Cerebellar nuclear complex (tissue), 1 donor: ENCODE measurements around the gene CLDN6.
A peak's percentile ranks its signal among the peaks of the same experiment; 100 is the strongest.
"Not testable (repeated sequence)": the region's sequence is repeated elsewhere in the genome, so short reads cannot be mapped to it uniquely, and the experiment has no call there.

Experiments
- DNase-seq, 2 experiments: peaks; one replicate each; lab custom pipeline; 2025; lab: John Stamatoyannopoulos, UW

Gene CLDN6

GRCh38 chr16:3017794-3018506 is at the start of gene CLDN6:
Gene CLDN6 (minus strand): TSS chr16:3018183. CDS start chr16:3016021, 2,162 bp downstream.
- no peak for DNase-seq

- DNase-seq, result no peak
These were observed 48.4 kb upstream of the CLDN6 start for GRCh38 chr16:3066440-3066748.

GRCh38 chr16:3065742-3066439 is 47.9 kb upstream of the CLDN6 start:
- no peak for DNase-seq

GRCh38 chr16:3065069-3065741 is 47.2 kb upstream of the CLDN6 start, which contains the start of gene IL32:
Gene IL32 (plus strand): TSS chr16:3065640. CDS start chr16:3065812, 172 bp downstream.
- DNase-seq, result no peak

GRCh38 chr16:3063625-3064386 is 45.8 kb upstream of the CLDN6 start:
- no peak for DNase-seq

GRCh38 chr16:3062553-3062952 is 44.6 kb upstream of the CLDN6 start:
- DNase-seq, result no peak

GRCh38 chr16:3060339-3061127 is 42.5 kb upstream of the CLDN6 start:
- DNase-seq, result no peak

- no peak for DNase-seq
These were observed 41.8 kb upstream of the CLDN6 start for GRCh38 chr16:3059723-3060242.

- DNase-seq, result peak in 1 of 2 experiments; percentile 23
These were observed 41.2 kb upstream of the CLDN6 start for GRCh38 chr16:3059041-3059722.

GRCh38 chr16:3058139-3059030 is 40.4 kb upstream of the CLDN6 start:
- DNase-seq, result no peak

- no peak for DNase-seq
These were observed 39.5 kb upstream of the CLDN6 start for GRCh38 chr16:3057181-3058138.

- no peak for DNase-seq
These were observed 38.6 kb upstream of the CLDN6 start for GRCh38 chr16:3056336-3057180.

GRCh38 chr16:3055734-3056115 is 37.7 kb upstream of the CLDN6 start:
- DNase-seq, result not testable (repeated sequence)

GRCh38 chr16:3054965-3055733 is 37.2 kb upstream of the CLDN6 start:
- no peak for DNase-seq

- DNase-seq, result not testable (repeated sequence)
These were observed 35.3 kb upstream of the CLDN6 start for GRCh38 chr16:3053330-3053710.

GRCh38 chr16:3052571-3053329 is 34.8 kb upstream of the CLDN6 start:
- DNase-seq, result not testable (repeated sequence)
